Esophagus squamous epithelium (tissue), 5 donors: Measurements from ENCODE around the gene AURKA. TPM values are rescaled to one million over a fixed set of nuclear protein-coding genes. Genes with fewer than 3 reads are reported as not detected.

ENCODE experiments used
- DNase-seq: peaks from one replicate; lab custom pipeline; 2025; lab: John Stamatoyannopoulos, UW
- H3K27ac ChIP-seq, 4 donors: fragments of 200-600 bp; sonication (generic); one replicate each; pipeline ENCODE4 v1.5.1; 2016 to 2019; ENCODE audit warnings: mild to moderate bottlenecking in 1 of 4
- H3K27me3 ChIP-seq, 4 donors: fragments of 200-600 bp; sonication (generic); 1 replicate in 3 of 4; 2 replicates in 1 of 4; pipeline versions ENCODE4 v1.5.1 to v1.6.0; 2017 to 2021; ENCODE audit warnings: antibody characterized with exemption in 1 of 4
- H3K36me3 ChIP-seq, 3 donors: fragments of 200-600 bp; sonication (generic); one replicate each; pipeline ENCODE4 v1.5.1; 2016 to 2019
- H3K4me1 ChIP-seq, 3 donors: fragments of 200-600 bp; sonication (generic); one replicate each; pipeline ENCODE4 v1.5.1; 2017 to 2019
- H3K4me3 ChIP-seq, 4 donors: fragments of 200-600 bp; sonication (generic); 1 replicate in 3 of 4; 2 replicates in 1 of 4; pipeline ENCODE4 v1.5.1; 2016 to 2019; ENCODE audit warnings: mild to moderate bottlenecking in 2 of 4, moderate library complexity in 1 of 4
- H3K9me3 ChIP-seq, 3 donors: fragments of 200-600 bp; sonication (generic); one replicate each; pipeline ENCODE4 v1.5.1; 2016 to 2019
- CTCF ChIP-seq, 6 experiments: fragments of 450-650 bp in 4 of 6; fragments of 200-600 bp in 2 of 6; sonication (generic) in 2 of 6; IDR thresholded peaks; one replicate each; pipeline ENCODE4 v1.5.1; 2016 to 2019; ENCODE audit warnings: antibody characterized with exemption in 6 of 6, mild to moderate bottlenecking in 4 of 6, moderate library complexity in 4 of 6
- POLR2A ChIP-seq, 4 donors: fragments of 450-650 bp; IDR thresholded peaks; one replicate each; pipeline ENCODE4 v1.6.1; 2017; ENCODE audit warnings: antibody characterized with exemption in 4 of 4, mild to moderate bottlenecking in 4 of 4, moderate library complexity in 3 of 4
- WGBS, 2 donors: methylation state at CpG; one replicate each; pipeline ENCODE4 v1.1.5; 2018; 5-methylcytosine and 5-hydroxymethylcytosine counted together
- intact Hi-C: fragments of 100-400 bp; cut with DNase I; formaldehyde crosslinking; loops from one replicate; pipeline ENCODE4 v1.15.0; 2022
- total RNA-seq, 4 donors: library from RNA; depleted of rRNA; stranded (reverse); fragments of >200 nt; gene quantifications; one replicate each; pipeline ENCODE4 v1.1.0, GENCODE V29; 2016
- donor health status: DM: yes; HTN: yes; CAD: no.

The AURKA gene
- total RNA-seq, 4 donors from 2014 or later = 2.9 to 25.8 (median 12.3) TPM

- Histone ChIP-seq H3K9me3 (no peaks in the 10 kb centered on the region), H3K27ac (no peak overlapping the region), H3K36me3 (peaks cover 0 to 60% (median 4%) of the 10 kb centered on the region in 3 donors), H3K4me3 (no peak overlapping the region), H3K27me3 (no peaks in the 10 kb centered on the region), H3K4me1 (no peaks in the 10 kb centered on the region)
- no peak for DNase-seq
- no peak for TF ChIP-seq POLR2A (IDR thresholded peaks at IDR 0.05)
- no peak for TF ChIP-seq CTCF (IDR thresholded peaks at IDR 0.05)
- intact Hi-C loops = no loop called here
- WGBS, 2 donors = 91% methylated on average over 10 to 11 of the region's 11 CpGs
Measured at GRCh38 chr20:56371977-56372376, 20.0 kb downstream of the AURKA start.

DNA sequence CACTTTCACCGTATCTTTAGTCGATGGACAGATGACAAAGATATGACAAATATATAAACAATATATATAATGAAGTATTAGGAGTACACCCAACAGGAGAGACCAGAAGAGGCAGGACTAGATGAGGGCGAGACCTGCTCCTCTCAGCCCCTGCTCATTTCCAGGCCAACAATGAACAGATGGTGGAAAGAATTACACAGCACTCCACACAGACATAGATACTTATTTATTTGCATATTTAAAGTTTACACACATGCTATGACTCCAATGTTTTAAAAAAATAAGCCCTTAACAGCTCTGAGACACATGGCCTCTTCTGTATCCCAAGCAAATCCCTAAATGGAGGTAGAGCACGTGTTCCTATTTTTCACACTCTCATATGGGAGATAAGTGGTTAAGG, 22.8 kb downstream of the AURKA start:
- intact Hi-C loops = no loop called here
- Histone ChIP-seq H3K4me1 (no peaks in the 10 kb centered on the region), H3K4me3 (no peak overlapping the region), H3K27ac (no peak overlapping the region), H3K27me3 (no peaks in the 10 kb centered on the region), H3K36me3 (peaks cover 0 to 84% (median 13%) of the 10 kb centered on the region in 3 donors), H3K9me3 (no peaks in the 10 kb centered on the region)
- no peak for DNase-seq
- TF ChIP-seq CTCF (IDR thresholded peaks at IDR 0.05) (no peak), POLR2A (IDR thresholded peaks at IDR 0.05) (no peak)
- 78 to 96% methylated on average over 4 of the region's 4 CpGs for WGBS, 2 donors

DNA sequence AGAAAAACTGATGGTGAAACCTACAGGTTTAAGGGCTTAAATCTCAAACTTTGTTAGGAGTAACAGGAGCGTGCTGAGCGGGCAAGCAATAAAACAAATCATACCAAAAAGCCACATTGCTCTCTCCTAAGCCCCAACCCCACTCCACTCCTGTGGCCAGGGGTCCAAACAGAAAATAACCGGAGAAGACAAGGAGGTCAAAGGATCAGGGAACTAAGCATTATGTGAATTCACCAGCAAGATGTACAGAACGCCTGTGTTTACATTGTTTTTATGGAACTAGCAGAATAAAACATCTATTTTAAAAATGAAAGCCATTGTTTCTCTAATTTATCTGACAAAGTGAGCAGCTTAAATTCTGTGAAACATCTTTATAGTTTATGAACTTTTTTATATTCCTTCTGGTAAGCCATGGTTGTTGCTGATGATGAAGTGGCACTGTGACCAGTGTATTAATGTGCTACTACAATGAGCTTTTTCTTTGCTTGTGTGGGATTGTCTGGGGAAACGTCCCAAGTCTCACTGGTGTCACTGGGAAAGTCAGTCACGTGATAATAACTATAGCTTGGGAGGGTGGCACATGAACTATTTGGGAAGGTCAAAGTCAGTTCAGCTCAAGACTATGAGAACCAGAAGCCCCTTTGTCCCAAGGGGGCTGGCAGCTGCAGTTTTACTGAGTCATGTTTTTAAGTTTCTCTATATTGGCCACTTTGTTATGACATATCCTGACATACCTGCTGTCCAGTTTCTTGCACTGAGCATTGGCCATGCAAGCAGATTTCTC, 23.5 kb downstream of the AURKA start:
- WGBS, 2 donors = 79 to 80% methylated on average over 6 of the region's 6 CpGs
- no peak for DNase-seq
- peaks cover 0 to 84% (median 13%) of the 10 kb centered on the region in 3 donors for H3K36me3 ChIP-seq
- H3K27me3 ChIP-seq = no peaks in the 10 kb centered on the region
- H3K4me1 ChIP-seq = no peaks in the 10 kb centered on the region
- intact Hi-C loops = no loop called here
- TF ChIP-seq POLR2A (IDR thresholded peaks at IDR 0.05) = no peak
- no peak overlapping the region for H3K27ac ChIP-seq
- H3K4me3 ChIP-seq = no peak overlapping the region
- H3K9me3 ChIP-seq = no peaks in the 10 kb centered on the region

DNA sequence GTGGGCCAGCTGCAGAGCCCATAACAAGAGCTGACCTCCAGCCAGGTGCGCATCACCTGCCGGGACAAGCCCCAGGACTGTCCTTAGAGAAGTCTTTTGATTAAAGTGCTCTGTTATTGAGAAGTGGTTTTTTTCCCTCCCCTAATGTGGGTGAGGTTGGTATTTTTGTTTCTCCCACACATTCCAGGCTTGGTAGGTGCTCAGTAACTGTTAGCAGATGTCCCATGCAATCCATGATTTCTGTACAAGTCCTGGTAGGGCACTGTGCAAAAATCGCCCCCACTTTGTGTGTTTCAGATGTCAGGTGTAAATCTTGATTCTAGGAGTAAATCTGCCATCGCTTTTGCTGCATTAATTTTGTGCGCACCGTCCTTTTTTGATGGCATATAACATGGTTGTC, 28.5 kb downstream of the AURKA start:
- TF ChIP-seq CTCF (IDR thresholded peaks at IDR 0.05) (no peak), POLR2A (IDR thresholded peaks at IDR 0.05) (no peak)

GRCh38 chr20:56362833-56363413, 29.1 kb downstream of the AURKA start:
- H3K9me3 ChIP-seq = no peaks in the 10 kb centered on the region
- TF ChIP-seq CTCF (IDR thresholded peaks at IDR 0.05) (no peak), POLR2A (IDR thresholded peaks at IDR 0.05) (no peak)
- DNase-seq = no peak
- H3K4me1 ChIP-seq = peaks cover 12 to 46% (median 16%) of the 10 kb centered on the region in 3 donors
- WGBS, 2 donors = 73 to 80% methylated on average over 3 to 4 of the region's 8 CpGs
- H3K27ac ChIP-seq = no peak overlapping the region
- H3K36me3 ChIP-seq = peaks cover 0 to 50% (median 13%) of the 10 kb centered on the region in 3 donors
- no peaks in the 10 kb centered on the region for H3K27me3 ChIP-seq
- H3K4me3 ChIP-seq = no peak overlapping the region
- intact Hi-C loops = no loop called here

More for the DNA sequence above, 28.5 kb downstream of the AURKA start:
- no peak for DNase-seq
- Histone ChIP-seq H3K27ac (no peak overlapping the region), H3K4me1 (peaks cover 12 to 41% (median 16%) of the 10 kb centered on the region in 3 donors), H3K9me3 (no peaks in the 10 kb centered on the region), H3K4me3 (no peak overlapping the region), H3K27me3 (no peaks in the 10 kb centered on the region), H3K36me3 (peaks cover 0 to 56% (median 13%) of the 10 kb centered on the region in 3 donors)
- 78 to 88% methylated on average over 6 of the region's 6 CpGs for WGBS, 2 donors
- intact Hi-C loops = no loop called here
